Measurements from ENCODE around the gene AQP12B.
"Not testable (repeated sequence)": the region's sequence is repeated elsewhere in the genome, so short reads cannot be mapped to it uniquely, and the experiment has no call there.

The AQP12B gene

DNA sequence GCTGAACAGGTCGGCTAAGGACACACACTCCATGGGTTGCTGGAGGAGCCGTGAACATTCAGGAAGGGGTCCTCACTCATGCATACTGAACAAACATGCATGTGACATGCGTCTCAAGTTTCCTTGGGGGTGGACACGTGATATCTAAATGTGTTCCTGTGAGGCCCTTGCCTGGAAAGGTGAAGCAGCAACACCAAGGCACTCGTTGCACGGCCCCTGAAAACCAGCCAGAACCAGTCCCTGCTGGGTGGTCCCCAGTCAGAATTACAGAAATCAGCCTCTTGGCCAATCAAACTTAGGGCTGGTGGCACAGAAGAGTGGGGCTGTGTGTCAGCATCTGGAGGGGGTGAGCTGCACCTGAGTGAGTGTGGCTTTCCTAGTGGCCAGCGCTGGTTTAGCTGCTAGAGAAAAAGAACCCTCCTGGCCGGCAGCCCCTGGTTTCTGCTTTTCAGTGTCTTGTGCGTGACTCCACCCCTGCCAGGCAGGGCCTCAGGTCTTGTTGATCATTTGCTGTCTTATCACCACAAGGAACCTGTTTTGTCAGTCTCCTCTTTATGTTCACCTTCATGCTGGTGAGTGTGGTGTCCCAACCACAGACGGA lies 3.2 kb upstream of the AQP12B start:
- no peak for DNase-seq (ENCODE audit: low read depth in 2 of 2, low spot score in 1 of 2)

DNA sequence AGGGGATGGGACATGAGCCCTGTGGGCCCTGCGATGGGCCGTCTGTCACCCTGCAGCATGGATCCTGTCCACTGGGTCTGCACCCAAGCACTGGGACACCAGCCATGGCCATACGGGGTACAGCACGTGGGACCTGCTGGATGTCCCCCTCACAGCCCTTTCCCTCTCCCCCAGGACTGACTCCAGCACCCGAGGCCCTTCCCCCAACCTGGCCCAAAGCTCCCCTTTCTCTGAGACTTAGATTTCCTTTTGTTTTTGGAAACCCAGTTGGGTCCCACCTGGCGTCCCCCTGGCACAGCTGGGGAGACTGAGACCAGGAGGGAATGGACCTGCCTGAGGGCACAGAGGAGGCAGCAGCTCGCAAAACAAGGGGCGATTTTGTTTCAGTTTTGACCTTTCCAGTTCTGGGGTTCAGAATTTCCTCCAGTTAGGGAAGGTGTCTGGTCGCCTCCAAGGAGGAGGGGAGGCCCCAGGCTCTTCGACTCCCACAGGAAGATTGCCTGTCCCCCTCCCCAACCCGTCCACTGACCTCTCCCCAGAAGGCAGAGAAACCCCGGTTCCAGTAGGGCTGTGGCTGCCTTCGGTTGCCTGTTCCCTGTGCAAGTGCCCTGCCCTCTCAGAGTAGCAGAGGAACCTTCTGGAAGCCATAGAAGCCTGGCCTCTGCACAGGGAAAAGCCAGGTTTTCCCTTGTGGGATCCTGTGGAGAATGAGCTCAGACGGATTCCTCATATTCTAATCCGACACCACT lies 1.5 kb upstream of the AQP12B start:
- DNase-seq (ENCODE audit: low read depth in 2 of 2, low spot score in 1 of 2): not testable (repeated sequence)

DNA sequence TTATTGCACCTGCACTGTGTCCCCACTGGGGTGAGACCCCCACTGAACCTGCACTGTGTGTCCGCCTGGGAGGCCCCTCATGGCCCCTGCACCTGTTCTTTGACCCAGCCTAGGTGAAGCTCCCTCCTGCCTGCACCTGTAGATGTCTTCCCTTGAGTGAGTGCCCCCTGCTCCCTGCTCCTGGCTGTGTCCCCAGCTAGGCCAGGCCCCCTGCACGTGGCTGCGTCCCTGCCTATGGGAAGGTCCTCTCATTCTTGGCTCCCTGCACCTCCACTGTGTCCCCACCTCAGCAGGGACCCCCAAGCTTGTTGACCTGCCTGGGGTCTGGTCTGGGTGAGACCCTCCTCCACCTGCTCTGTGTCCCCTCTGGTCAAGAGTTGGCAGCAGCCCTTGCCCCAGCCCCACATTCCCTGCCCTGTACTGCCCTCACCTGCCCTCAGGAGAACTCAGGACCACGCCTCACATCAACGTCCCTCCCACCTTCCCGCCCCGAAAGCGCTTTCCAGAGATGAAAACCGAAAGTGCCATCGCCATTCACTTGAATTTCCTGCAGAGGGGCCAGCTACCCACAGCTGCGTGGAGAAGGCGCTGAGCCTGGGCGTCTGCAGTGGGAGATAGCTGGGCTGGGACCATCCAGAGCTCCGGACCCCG lies 769 bp upstream of the AQP12B start:
- not testable (repeated sequence) for DNase-seq (ENCODE audit: low read depth in 2 of 2, low spot score in 1 of 2)

DNA sequence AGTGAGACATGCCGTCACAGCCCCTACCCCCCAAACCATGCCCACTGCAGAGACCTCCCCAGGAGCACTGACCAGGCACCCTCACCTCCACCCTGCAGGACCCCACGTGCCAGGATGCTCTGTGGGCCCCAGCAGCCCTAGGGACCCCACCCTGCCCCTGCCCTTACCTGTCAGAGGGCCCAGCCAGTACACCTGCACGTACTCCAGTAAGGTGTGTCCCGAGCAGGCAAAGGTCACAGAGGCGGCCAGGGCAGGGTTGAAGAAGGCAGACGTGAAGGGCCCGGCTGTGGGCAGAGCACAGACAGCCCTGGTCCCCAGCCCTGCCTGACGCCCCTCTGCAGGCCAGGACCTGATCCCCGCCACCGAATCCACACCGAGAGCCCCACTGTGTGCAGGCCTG lies 2.5 kb downstream of the AQP12B start:
- DNase-seq (ENCODE audit: low read depth in 2 of 2, low spot score in 1 of 2): not testable (repeated sequence)

DNA sequence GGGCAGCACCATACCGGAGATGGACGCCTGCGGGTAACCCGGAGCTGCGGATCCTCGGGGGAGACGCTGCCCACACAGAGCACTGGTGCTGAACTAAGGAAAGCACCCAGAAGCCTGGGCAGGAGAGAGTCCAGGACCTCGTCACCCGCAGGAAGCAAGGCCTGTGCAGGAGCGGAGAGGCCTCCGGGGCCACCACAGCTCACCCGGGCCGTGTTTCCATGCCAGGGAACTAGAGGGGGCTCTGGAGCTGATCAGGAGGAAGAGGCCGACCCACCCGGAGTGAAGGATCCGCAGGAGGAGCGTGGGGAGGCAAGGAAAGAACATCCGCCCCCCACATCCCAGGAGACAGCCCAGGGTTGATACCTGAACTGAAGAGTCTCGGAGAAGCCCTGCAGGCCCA lies 3.8 kb downstream of the AQP12B start:
- DNase-seq (ENCODE audit: low read depth in 2 of 2, low spot score in 1 of 2): not testable (repeated sequence)

DNA sequence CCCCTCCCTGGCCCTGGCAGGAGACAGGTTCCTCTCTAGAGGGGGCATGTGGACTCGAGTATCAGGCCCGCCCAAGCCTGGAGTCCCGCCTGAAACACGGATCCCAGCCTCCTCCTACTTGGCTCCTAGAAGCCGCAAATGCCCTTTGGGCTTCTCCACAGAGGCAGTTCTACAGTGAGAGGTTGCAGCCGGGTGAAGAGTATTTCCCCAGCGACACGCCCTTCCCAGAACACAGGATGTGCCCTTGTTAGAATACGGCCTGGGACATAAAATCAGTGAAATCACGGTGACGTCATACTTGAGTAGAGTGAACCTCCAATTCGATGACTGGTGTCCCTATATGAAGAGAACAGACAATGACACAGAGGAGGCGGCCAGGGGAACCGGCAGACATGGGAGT lies 4.6 kb downstream of the AQP12B start:
- DNase-seq (ENCODE audit: low read depth in 2 of 2, low spot score in 1 of 2): not testable (repeated sequence)

DNA sequence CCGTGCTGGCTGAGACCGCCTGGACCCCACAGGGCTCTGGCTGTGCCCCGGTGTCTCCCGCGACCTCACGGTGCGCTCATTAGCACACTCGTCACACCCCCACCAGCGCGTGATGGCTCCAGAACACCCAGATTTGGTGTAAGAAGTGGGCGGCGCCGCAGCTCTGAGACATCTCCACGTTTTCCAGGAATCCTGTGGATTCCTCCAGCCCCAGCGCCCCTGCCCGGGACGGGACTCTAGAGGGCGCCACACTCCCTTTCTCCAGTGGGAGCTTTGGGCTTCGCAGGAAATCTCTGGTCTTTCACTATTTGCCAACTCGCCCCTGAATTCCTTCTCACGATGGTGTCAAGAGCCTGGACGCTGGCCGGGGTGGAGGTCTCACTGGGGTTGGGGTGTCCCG lies 7.3 kb downstream of the AQP12B start:
- DNase-seq (ENCODE audit: low read depth in 2 of 2, low spot score in 1 of 2): not testable (repeated sequence)

DNA sequence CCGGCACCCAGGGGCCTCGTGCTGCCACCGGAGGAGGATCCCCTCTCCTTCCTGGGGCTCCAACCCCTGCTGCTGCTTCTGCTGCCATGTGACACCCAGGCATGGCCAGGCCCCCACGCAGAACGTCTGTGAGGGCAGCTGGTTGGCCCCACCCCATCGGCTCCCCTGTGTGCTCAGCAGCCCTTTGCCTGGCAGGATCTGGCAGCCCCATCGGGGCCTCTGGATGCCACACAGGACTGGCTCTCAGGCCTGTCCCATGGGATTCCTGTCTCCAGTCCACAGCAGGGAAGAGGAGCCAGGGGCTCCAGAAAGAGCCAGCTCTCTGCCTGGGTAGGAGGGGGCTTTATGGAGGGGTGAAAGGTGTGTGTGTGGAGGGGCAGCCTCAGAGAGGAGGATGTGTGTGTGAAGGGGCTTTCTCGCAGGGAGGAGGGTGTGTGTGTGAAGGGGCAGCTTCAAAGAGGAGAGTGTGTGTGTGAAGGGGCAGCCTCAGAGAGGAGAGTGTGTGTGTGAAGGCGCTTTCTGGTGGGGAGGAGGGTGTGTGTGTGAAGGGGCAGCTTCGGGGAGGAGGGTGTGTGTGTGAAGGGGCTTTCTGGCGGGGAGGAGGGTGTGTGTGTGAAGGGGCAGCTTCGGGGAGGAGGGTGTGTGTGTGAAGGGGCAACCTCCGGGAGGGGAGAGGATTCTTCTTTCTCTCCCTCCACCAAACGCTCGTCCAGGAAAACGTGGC lies 8.1 kb downstream of the AQP12B start:
- not testable (repeated sequence) for DNase-seq (ENCODE audit: low read depth in 2 of 2, low spot score in 1 of 2)

DNA sequence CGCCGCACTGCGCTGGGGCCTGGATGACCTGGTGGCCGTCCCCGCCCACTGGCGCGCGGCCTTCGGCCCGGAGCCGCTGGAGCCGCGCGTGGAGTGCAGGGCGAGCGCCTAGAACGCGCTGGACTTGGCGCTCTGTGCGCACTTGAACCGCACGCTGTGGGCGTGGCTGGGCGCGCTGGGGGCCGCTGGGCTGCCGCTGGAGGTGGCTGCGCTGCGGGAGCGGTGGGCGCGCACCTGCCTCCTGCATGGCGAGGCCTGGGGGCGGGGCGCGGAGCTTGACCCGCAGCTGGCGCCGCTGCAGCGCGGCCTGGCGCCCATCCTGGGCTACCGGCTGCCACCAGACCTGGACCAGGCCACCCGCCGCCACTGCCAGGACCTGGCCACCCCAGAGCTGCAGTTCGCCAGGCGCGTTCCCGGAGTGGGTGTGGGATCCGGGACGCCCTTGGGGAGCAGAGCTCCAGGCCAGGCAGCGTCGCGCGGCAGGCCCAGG lies 9.9 kb downstream of the AQP12B start:
- DNase-seq (ENCODE audit: low read depth in 2 of 2, low spot score in 1 of 2): no peak

DNA sequence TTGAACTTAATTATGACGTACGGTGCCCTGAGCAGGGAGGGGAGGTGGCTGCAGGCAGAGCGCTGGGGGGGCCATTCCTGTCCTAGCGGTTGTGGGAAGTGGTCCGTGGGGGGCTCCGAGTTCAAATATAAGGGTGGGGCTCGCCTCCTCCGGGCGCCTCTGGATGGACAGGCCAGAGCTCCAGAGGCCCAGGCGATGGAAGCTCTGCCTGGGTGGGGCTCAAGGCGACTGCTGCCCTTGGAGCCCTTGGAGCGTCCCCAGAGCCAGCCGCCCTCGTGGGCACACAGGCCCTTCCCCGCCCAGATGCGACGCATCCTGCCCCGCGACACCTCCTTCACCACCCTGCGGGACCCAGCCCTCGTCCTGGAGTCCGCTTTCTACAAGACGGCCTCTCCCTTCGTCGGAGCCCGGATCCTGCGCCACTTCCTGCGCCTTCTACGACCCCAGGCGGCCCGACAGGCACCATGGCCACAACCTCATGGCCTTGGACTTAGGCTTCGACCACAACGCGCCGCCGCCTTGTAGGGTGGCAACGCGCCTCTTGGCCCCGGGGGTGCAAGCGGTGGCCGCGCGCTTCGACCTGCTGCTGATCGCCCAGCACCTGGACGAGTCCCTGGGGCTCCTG lies 10.5 kb downstream of the AQP12B start:
- DNase-seq (ENCODE audit: low read depth in 2 of 2, low spot score in 1 of 2): no peak

DNA sequence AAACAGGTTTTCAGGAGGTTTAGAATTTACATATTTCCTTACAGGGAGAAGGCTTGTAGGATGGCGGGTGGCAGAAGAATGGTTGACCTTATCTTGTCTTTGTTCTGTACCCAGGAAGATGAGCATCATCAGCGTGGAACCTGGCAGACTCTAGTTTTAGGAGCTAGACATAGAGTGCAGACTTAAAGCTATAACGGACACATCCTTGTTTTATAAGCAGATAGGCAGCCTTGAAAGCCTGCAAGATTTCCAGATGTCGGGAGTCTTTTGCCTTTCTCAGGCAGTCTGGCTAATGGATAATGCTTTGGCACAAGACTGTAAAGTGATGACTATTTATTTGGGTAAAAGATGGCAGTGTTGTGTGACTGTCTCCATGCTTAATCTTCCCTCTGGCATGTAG lies 11.7 kb downstream of the AQP12B start:
- DNase-seq (ENCODE audit: low read depth in 2 of 2, low spot score in 1 of 2): no peak

DNA sequence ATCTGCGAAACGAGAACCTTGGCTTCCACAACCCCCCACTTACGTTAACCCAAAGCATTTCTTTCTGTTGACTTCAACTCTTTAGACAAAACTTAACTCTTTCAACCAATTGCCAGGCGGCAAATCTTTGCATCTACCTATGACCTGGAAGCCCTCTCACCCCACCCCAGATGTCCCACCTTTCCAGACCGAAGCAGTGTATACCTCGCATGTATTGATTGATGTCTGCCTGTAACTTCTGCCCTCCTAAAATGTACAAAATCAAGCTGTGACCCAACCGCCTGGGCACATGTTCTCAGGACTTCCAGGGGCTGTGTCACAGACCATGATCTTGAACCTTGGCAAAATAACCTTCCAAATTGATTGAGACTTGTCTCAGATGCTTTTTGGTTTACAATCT lies 12.3 kb downstream of the AQP12B start:
- DNase-seq (ENCODE audit: low read depth in 2 of 2, low spot score in 1 of 2): no peak

DNA sequence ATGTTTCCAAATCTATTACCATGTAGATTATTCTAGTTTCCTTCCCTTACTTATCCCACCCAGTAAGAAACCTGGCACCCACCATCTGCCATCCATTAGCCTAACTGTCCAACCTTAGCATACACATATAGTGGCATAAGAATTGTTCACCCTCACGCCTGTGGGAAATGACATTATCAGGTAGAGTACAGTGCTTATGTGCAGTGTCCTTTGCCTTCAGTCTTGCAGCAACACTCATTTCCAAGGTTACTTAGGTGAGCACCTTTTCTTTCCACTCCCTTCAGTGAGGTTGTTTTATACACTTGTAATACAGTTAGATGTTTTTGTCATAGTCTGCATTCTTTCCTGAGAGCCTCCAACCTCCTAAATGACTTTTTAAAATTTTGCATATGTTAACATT lies 18.1 kb downstream of the AQP12B start:
- DNase-seq (ENCODE audit: low read depth in 2 of 2, low spot score in 1 of 2): no peak

DNA sequence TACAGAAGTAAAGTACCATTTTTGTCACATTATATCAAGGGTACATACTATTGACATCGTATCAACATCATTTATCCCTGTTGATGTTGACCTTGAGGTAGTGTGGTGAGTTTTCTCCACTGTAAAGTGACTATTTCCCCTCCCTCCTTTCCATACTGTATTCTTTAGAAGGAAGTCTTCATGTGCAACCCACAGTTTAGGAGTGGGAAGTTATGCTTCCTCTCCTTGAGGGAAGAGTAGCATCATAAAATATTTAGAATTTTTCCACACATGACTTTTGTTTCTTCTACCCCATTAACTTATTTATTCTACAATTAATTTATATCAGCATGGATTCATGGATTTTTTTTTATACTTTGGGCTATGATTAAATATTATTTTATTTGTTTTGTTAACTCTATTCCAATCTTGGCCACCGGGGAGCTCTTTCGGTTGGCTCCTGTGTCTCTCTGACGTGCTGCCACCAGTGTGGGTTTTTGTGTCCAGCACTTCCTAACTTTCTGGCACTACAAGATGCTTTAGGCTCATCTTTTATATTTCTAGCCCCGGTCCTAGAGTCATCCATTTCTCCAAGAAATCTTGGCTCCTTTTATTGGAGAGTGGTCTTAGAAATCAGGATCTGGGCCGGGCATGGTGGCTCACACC lies 19.0 kb downstream of the AQP12B start:
- no peak for DNase-seq (ENCODE audit: low read depth in 2 of 2, low spot score in 1 of 2)

DNA sequence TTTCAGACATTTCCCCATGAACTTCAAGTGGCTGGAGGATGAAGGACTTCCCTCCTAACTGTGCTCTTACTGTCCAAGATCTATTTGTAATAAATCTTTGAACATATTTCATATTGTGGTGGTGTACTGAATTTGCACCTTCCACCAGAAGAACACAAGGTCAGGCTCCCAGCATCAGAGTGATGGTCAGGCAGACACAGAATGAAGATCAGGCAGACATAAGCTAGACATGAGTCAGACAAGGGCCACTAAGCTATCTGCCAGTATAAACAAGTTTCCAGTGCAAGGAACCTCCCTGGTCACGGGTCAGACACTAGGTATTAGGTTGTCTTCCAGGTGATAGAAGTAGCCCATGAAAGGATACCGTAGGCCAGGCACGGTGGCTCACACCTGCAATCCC lies 20.0 kb downstream of the AQP12B start:
- no peak for DNase-seq (ENCODE audit: low read depth in 2 of 2, low spot score in 1 of 2)

DNA sequence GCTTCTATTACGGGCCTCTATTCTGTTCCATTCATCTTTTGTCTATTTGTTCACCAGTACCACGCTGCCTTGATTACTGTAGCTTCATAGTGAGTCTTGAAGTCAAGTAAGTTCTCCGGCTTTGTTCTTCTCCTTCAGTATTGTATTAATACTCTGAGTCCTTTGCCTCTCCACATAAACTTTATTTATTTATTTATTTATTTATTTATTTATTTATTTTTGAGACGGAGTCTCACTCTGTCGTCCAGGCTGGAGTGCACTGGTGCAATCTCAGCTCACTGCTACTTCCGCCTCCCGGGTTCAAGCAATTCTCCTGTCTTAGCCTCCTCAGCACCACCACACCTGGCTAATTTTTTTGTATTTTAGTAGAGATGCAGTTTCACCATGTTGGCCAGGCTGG lies 22.8 kb downstream of the AQP12B start:
- not testable (repeated sequence) for DNase-seq (ENCODE audit: low read depth in 2 of 2, low spot score in 1 of 2)

DNA sequence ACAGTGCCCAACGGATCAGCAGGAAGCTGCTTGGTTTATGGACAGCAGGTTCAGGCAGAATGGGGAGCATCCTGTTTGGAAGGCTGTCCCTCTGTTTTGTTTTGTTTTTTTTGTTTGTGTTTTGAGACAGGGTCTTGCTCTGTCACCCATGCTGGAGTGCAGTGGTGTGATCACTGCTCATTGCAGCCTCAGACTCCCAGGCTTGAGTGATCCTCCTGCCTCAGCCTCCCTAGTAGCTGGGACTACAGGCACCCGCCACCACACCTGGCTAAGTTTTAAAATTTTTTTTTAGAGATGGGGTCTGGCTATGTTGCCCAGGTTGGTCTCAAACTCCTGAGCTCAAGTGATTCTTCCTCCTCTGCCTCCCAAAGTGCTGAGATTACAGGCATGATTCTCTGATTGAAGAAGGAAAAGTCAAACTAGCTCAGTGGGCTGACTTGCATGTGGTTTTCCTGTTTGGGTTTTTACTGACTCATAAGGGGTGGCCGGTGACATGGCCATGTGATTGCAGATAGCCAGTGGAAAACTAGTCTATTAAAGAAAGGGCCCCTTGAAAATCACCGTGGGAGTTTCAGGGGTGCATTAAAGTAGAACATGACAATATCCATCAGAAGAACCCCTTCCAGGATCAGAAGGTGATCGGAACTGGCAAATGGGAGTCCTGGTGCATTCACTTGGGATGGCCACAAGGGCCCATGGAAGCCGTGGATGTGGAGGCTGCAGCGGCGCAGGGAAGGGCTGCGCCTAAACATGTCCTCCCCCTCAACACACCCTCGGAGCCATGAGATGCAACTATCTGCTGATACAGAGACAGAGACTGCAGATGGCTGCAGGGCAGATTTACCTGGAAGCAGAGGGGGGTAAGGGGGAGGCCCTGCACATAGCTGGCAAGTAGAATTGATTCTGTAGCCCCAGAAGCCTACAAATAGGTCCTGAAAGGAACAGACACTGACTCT lies 26.5 kb downstream of the AQP12B start:
- DNase-seq (ENCODE audit: low read depth in 2 of 2, low spot score in 1 of 2): no peak

DNA sequence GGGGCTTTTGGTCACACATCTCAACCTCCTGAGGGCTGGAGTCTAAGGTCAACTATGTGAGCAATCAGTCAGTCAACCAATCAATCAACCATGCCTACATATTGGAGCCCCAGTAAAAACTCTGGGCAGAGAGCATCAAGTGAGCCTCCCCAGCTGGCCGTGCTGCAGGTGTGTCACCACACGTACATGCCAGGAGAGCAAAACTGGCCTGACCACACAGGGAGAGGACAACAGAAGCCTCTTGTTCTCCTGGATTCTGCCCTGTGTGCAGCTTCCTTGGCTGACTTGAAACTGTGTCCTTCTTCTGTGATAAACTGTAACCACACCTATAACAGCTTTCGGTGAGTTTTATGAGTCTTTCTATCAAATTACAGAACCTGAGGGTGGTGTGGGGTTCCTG lies 31.5 kb downstream of the AQP12B start:
- DNase-seq (ENCODE audit: low read depth in 2 of 2, low spot score in 1 of 2): no peak

DNA sequence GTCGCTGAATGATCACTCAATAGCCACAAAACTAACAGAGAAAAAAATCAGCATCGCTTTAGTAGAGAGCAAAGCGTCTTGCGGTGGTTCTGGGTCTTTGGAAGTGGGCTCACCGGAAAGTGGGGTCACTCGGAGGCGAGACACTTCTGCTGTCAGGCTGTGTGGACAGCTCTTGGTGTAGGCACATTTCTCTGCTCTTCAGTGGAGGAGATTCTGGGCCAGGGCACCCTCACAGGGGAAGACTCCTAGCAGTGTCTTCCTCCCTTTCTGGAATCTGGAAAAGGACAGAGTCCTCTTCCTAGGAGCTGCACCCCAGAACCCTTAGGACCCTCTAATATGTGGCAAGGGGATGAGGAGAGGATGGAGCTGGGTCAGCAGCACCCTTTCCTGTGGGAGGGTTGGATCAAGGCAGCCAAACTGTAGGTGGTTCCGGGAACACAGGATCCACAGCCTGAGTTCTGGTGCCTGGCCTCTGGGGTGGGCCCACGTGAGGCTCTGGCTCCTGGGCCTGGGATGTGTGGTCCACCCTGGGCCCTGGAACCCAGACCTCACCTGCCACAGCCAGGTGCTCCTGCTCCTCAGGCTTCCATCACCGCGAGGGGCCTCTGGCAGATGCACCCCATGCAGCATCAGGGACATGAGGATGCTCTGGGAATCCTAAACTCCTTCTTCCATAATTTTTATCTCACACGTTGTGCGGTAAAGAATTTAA lies 32.3 kb downstream of the AQP12B start:
- DNase-seq (ENCODE audit: low read depth in 2 of 2, low spot score in 1 of 2): no peak
